Activated CD4-positive, alpha-beta T cell treated with anti-CD3 and anti-CD28 coated beads, Interleukin-2, amount 10 ng/mL, durations not matched to agents 24 days and 14 days (primary cell): ENCODE data around the gene RXRA. TPM values are rescaled to one million over a fixed set of nuclear protein-coding genes. Genes with fewer than 3 reads are reported as not detected.

Experiments
- DNase-seq: peaks from one replicate; pipeline ENCODE4 v3.0.0; 2022
- H3K27ac Mint-ChIP-seq: one replicate; pipeline ENCODE4 v1.8.0; 2022; ENCODE audit warnings: mild to moderate bottlenecking, mixed read lengths
- H3K27me3 Mint-ChIP-seq: one replicate; pipeline ENCODE4 v1.8.0; 2022; ENCODE audit warnings: mixed read lengths
- H3K36me3 Mint-ChIP-seq: one replicate; pipeline ENCODE4 v1.8.0; 2022; ENCODE audit warnings: low read depth, mild to moderate bottlenecking, mixed read lengths
- H3K4me1 Mint-ChIP-seq: one replicate; pipeline ENCODE4 v1.8.0; 2021; ENCODE audit warnings: mixed read lengths
- H3K4me3 Mint-ChIP-seq: one replicate; pipeline ENCODE4 v1.8.0; 2022; ENCODE audit warnings: mild to moderate bottlenecking, moderate library complexity, mixed read lengths
- H3K9me3 Mint-ChIP-seq: one replicate; pipeline ENCODE4 v1.8.0; 2021; ENCODE audit warnings: mixed read lengths
- intact Hi-C: fragments of 100-400 bp; cut with micrococcal nuclease; formaldehyde crosslinking; loops from one replicate; pipeline ENCODE4 v1.15.1; 2023
- total RNA-seq: library from RNA; stranded (reverse); gene quantifications from 2 replicates; pipeline ENCODE4 v1.2.3, GENCODE V29; 2022

The RXRA gene
- total RNA-seq, 1 donor from 2014 or later, result 4.8 TPM

DNA sequence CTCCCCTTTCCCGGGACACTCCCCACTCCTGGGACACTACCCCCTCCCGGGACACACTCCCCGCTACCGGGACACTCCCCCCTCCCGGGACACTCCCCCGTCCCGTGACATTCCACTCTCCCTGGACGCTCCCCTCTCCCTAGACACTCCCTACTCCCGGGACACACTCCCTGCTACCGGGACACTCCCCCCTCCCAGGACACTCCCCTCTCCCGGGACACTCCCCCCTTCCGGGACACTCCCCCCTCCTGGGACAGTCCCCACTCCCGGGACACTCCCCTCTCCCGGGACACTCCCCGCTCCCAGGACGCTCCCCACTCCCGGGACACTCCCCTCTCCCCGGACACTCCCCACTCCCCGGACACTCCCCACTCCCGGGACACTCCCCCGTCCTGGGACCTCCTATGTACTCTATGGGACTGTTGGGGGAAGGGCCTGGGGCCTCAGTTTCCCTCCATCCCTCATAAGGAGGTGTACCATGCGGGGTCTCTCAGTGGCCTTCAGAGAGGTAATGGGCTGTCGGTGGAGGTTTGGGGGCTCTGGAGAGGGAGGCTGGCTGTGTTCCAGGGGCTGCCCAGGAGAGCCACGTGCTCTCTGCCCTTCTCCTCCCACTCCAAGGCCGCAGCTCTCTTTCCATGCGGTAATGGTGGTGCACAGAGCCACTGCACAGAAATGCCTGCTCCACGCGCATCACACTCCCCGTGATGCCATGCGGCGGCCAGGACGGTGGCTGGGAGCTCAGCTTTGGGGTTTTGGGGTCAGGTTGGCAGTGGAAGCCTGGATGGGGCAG, 96.2 kb downstream of the RXRA start:
- no peak for DNase-seq
- H3K27ac Mint-ChIP-seq, result no peak overlapping the region
- H3K4me3 Mint-ChIP-seq, result no peak overlapping the region
- intact Hi-C loops, result no loop called here
- no peaks in the 10 kb centered on the region for H3K4me1 Mint-ChIP-seq
- no peaks in the 10 kb centered on the region for H3K36me3 Mint-ChIP-seq
- no peaks in the 10 kb centered on the region for H3K9me3 Mint-ChIP-seq
- H3K27me3 Mint-ChIP-seq, result no peaks in the 10 kb centered on the region

DNA sequence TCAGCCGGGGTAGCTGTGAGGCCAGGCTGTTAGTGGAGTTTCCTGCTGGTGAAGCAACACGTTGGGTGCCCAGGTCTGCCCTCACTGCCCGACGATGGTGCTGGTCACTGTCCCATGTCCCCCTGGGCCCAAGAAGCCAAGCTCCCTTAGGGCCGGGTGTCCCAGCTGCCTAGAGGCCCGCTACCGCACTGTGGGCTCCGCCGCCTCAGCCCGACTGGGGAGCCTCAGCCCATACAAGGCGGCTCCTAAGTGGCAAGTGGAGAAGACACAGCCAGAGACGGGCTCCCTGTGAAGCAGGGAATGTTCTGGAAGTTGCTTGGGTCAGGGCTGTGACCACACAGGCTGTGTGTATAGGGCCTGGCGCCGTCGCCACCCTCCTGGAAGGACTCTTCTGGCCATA, 96.9 kb downstream of the RXRA start:
- Mint-ChIP-seq H3K9me3 (no peaks in the 10 kb centered on the region), H3K36me3 (no peaks in the 10 kb centered on the region), H3K27me3 (no peaks in the 10 kb centered on the region), H3K27ac (no peak overlapping the region), H3K4me1 (no peaks in the 10 kb centered on the region), H3K4me3 (no peak overlapping the region)
- DNase-seq, result no peak
- intact Hi-C loops, result no loop called here

DNA sequence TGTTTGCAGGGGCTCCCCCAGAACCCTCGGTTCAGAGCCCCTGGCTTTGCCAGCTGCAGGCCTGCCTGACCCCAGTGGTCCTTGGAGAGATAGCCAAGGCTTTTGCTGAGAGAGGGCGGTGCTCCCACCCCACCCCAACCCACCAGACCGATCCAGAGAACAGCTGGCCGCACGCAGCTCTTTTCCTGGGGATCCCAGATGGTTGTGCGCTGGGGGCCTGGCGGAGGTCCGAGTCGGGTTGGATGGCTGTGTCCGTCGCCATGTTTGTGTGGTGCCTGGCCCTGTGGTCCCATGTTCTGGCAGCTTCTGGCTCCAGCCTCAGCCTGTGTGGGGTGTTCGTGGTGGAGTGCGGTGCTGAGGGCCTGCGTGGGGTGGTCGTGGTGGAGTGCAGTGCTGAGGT, 97.5 kb downstream of the RXRA start:
- H3K27ac Mint-ChIP-seq, result no peak overlapping the region
- intact Hi-C loops, result no loop called here
- H3K36me3 Mint-ChIP-seq, result no peaks in the 10 kb centered on the region
- no peak overlapping the region for H3K4me3 Mint-ChIP-seq
- DNase-seq, result no peak
- H3K4me1 Mint-ChIP-seq, result no peaks in the 10 kb centered on the region
- H3K9me3 Mint-ChIP-seq, result no peaks in the 10 kb centered on the region
- H3K27me3 Mint-ChIP-seq, result no peaks in the 10 kb centered on the region

GRCh38 chr9:134424818-134425217, 98.6 kb downstream of the RXRA start:
- DNase-seq, result no peak
- intact Hi-C loops, result no loop called here
- Mint-ChIP-seq H3K27ac (no peak overlapping the region), H3K4me1 (no peaks in the 10 kb centered on the region), H3K27me3 (no peaks in the 10 kb centered on the region), H3K9me3 (no peaks in the 10 kb centered on the region), H3K4me3 (no peak overlapping the region), H3K36me3 (no peaks in the 10 kb centered on the region)

- DNase-seq, result no peak
- H3K4me1 Mint-ChIP-seq, result no peaks in the 10 kb centered on the region
- H3K36me3 Mint-ChIP-seq, result no peaks in the 10 kb centered on the region
- intact Hi-C loops, result no loop called here
- no peaks in the 10 kb centered on the region for H3K27me3 Mint-ChIP-seq
- no peak overlapping the region for H3K4me3 Mint-ChIP-seq
- H3K9me3 Mint-ChIP-seq, result no peaks in the 10 kb centered on the region
- no peak overlapping the region for H3K27ac Mint-ChIP-seq
Observed at GRCh38 chr9:134425401-134425800, 99.1 kb downstream of the RXRA start.

GRCh38 chr9:134425812-134426211, 99.6 kb downstream of the RXRA start:
- H3K27ac Mint-ChIP-seq, result no peak overlapping the region
- H3K36me3 Mint-ChIP-seq, result no peaks in the 10 kb centered on the region
- intact Hi-C loops, result no loop called here
- H3K4me1 Mint-ChIP-seq, result no peaks in the 10 kb centered on the region
- no peaks in the 10 kb centered on the region for H3K9me3 Mint-ChIP-seq
- no peaks in the 10 kb centered on the region for H3K27me3 Mint-ChIP-seq
- no peak for DNase-seq
- no peak overlapping the region for H3K4me3 Mint-ChIP-seq

GRCh38 chr9:134426436-134426835, 100.2 kb downstream of the RXRA start:
- Mint-ChIP-seq H3K27me3 (no peaks in the 10 kb centered on the region), H3K4me3 (no peak overlapping the region), H3K36me3 (no peaks in the 10 kb centered on the region), H3K4me1 (no peaks in the 10 kb centered on the region), H3K27ac (no peak overlapping the region), H3K9me3 (no peaks in the 10 kb centered on the region)
- intact Hi-C loops, result no loop called here
- no peak for DNase-seq

- no peaks in the 10 kb centered on the region for H3K9me3 Mint-ChIP-seq
- H3K4me3 Mint-ChIP-seq, result no peak overlapping the region
- no peak overlapping the region for H3K27ac Mint-ChIP-seq
- H3K27me3 Mint-ChIP-seq, result no peaks in the 10 kb centered on the region
- intact Hi-C loops, result no loop called here
- H3K4me1 Mint-ChIP-seq, result no peaks in the 10 kb centered on the region
- H3K36me3 Mint-ChIP-seq, result no peaks in the 10 kb centered on the region
- DNase-seq, result no peak
Observed at GRCh38 chr9:134427153-134427782, 101.0 kb downstream of the RXRA start.

DNA sequence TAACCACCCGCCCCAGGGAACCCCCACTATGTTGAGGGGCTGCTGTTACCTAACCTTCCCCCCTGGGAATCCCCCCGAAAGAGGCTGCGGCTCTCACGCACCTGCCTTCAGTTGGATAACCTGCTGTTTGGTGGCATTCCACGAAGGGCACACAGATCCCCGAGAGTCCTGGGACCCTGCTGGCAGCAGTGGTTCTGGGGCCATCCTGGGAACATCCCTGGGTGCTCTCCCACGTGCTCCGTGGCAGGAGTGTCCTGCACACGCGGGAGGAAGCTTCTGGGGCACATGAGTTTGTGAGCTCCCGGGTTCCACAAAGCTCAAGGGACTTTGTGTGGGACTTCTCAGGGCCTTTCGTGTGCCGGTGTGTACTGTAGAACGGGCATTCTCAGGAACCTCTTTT, 102.3 kb downstream of the RXRA start:
- no peaks in the 10 kb centered on the region for H3K9me3 Mint-ChIP-seq
- no peaks in the 10 kb centered on the region for H3K27me3 Mint-ChIP-seq
- intact Hi-C loops, result no loop called here
- H3K27ac Mint-ChIP-seq, result no peak overlapping the region
- no peak overlapping the region for H3K4me3 Mint-ChIP-seq
- no peaks in the 10 kb centered on the region for H3K36me3 Mint-ChIP-seq
- no peak for DNase-seq
- H3K4me1 Mint-ChIP-seq, result no peaks in the 10 kb centered on the region

DNA sequence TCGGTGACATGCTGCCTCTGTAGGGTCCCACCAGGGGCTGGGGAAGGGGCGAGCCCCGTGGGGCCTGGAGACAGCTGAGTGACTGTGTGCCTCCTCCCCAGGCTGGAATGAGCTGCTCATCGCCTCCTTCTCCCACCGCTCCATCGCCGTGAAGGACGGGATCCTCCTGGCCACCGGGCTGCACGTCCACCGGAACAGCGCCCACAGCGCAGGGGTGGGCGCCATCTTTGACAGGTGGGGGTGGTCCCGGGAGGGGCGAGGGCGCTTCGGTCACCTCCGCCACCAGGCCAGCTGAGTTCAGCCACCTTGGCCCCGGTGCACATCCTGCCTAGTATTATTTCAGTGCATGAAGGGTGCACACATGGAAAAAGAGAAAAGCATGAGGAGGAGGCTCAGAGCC, 102.8 kb downstream of the RXRA start:
- no peaks in the 10 kb centered on the region for H3K4me1 Mint-ChIP-seq
- intact Hi-C loops, result no loop called here
- H3K4me3 Mint-ChIP-seq, result no peak overlapping the region
- H3K9me3 Mint-ChIP-seq, result no peaks in the 10 kb centered on the region
- DNase-seq, result no peak
- H3K27ac Mint-ChIP-seq, result no peak overlapping the region
- no peaks in the 10 kb centered on the region for H3K27me3 Mint-ChIP-seq
- H3K36me3 Mint-ChIP-seq, result no peaks in the 10 kb centered on the region

DNA sequence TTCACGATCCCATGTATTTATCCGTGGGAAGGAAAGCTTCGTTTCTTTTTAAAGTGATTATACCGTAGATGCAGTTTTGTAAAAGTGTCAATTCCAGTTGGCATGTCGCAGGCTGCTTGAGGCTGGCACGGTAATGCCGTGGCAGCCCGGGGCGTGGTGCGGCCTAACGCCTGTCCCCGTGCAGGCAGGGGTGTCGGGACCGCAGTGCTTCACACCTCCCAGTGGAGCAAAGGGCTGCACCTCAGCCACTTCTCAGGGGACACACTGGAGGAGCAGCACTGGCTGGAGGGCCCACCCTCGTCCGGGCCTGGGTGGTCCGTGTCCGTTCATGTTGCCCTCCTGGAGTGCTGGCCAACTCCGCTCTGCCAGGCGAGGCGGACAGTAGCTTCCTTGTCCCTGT, 103.2 kb downstream of the RXRA start:
- no peaks in the 10 kb centered on the region for H3K36me3 Mint-ChIP-seq
- no peak for DNase-seq
- no peaks in the 10 kb centered on the region for H3K9me3 Mint-ChIP-seq
- H3K4me1 Mint-ChIP-seq, result no peaks in the 10 kb centered on the region
- H3K27me3 Mint-ChIP-seq, result no peaks in the 10 kb centered on the region
- no peak overlapping the region for H3K27ac Mint-ChIP-seq
- H3K4me3 Mint-ChIP-seq, result no peak overlapping the region
- intact Hi-C loops, result no loop called here

- H3K4me3 Mint-ChIP-seq, result no peak overlapping the region
- H3K9me3 Mint-ChIP-seq, result no peaks in the 10 kb centered on the region
- H3K27ac Mint-ChIP-seq, result no peak overlapping the region
- no peaks in the 10 kb centered on the region for H3K4me1 Mint-ChIP-seq
- no peaks in the 10 kb centered on the region for H3K36me3 Mint-ChIP-seq
- no peak for DNase-seq
- intact Hi-C loops, result no loop called here
- H3K27me3 Mint-ChIP-seq, result no peaks in the 10 kb centered on the region
Observed at GRCh38 chr9:134431095-134431494, 104.8 kb downstream of the RXRA start.

DNA sequence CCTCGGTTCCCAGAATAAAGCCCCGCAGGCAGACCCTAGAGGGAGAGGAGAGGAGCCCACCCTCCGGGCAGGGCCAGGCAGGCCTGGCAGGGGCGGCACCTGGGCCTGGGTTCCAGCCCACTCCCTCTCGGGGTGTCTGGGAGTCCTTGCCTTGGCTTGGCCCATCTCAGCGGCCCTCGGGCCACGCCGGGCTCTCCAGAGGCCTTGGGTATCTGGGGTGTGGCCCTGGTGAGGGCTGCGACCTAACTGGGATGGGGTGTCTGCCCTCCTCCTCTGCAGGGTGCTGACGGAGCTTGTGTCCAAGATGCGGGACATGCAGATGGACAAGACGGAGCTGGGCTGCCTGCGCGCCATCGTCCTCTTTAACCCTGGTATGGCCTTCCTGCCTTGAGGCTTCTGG, 105.4 kb downstream of the RXRA start:
- intact Hi-C loops, result no loop called here
- Mint-ChIP-seq H3K27me3 (no peaks in the 10 kb centered on the region), H3K27ac (no peak overlapping the region), H3K36me3 (no peaks in the 10 kb centered on the region), H3K4me1 (no peaks in the 10 kb centered on the region), H3K4me3 (no peak overlapping the region), H3K9me3 (no peaks in the 10 kb centered on the region)
- DNase-seq, result no peak

DNA sequence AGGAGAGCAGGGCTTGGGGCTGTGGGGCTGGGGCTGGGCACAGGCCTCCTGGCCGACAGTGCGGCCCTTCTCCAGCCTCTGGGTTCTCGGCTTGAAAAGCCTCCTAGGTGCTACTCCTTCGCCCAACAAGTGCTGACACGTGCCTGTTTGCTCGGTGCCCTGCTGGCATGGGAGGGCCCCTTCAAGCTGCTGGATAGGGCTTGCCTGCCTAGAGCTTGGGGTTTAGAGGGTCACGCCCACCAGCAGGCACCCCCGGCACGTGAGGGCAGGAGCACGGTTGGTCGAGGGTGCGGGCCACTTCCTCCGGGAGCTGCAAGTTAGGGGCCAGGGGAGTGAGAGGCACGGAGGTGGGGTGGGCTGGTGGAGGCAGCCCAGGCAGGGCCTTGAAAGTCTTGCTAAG, 106.2 kb downstream of the RXRA start:
- H3K4me1 Mint-ChIP-seq, result no peaks in the 10 kb centered on the region
- no peaks in the 10 kb centered on the region for H3K9me3 Mint-ChIP-seq
- DNase-seq, result no peak
- H3K36me3 Mint-ChIP-seq, result no peaks in the 10 kb centered on the region
- H3K27me3 Mint-ChIP-seq, result no peaks in the 10 kb centered on the region
- intact Hi-C loops, result no loop called here
- no peak overlapping the region for H3K27ac Mint-ChIP-seq
- no peak overlapping the region for H3K4me3 Mint-ChIP-seq

- H3K27ac Mint-ChIP-seq, result no peak overlapping the region
- no peaks in the 10 kb centered on the region for H3K4me1 Mint-ChIP-seq
- no peaks in the 10 kb centered on the region for H3K9me3 Mint-ChIP-seq
- H3K27me3 Mint-ChIP-seq, result no peaks in the 10 kb centered on the region
- H3K4me3 Mint-ChIP-seq, result no peak overlapping the region
- no peak for DNase-seq
- intact Hi-C loops, result no loop called here
- no peaks in the 10 kb centered on the region for H3K36me3 Mint-ChIP-seq
Observed at GRCh38 chr9:134433101-134433500, 106.8 kb downstream of the RXRA start.
